Measurements from ENCODE around the gene INPP5E. TPM values are rescaled to one million over a fixed set of nuclear protein-coding genes. Genes with fewer than 3 reads are reported as not detected.

INPP5E gene, protein sequence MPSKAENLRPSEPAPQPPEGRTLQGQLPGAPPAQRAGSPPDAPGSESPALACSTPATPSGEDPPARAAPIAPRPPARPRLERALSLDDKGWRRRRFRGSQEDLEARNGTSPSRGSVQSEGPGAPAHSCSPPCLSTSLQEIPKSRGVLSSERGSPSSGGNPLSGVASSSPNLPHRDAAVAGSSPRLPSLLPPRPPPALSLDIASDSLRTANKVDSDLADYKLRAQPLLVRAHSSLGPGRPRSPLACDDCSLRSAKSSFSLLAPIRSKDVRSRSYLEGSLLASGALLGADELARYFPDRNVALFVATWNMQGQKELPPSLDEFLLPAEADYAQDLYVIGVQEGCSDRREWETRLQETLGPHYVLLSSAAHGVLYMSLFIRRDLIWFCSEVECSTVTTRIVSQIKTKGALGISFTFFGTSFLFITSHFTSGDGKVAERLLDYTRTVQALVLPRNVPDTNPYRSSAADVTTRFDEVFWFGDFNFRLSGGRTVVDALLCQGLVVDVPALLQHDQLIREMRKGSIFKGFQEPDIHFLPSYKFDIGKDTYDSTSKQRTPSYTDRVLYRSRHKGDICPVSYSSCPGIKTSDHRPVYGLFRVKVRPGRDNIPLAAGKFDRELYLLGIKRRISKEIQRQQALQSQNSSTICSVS
- total RNA-seq: 11.2 and 15.9 TPM in 2 replicates

DNA sequence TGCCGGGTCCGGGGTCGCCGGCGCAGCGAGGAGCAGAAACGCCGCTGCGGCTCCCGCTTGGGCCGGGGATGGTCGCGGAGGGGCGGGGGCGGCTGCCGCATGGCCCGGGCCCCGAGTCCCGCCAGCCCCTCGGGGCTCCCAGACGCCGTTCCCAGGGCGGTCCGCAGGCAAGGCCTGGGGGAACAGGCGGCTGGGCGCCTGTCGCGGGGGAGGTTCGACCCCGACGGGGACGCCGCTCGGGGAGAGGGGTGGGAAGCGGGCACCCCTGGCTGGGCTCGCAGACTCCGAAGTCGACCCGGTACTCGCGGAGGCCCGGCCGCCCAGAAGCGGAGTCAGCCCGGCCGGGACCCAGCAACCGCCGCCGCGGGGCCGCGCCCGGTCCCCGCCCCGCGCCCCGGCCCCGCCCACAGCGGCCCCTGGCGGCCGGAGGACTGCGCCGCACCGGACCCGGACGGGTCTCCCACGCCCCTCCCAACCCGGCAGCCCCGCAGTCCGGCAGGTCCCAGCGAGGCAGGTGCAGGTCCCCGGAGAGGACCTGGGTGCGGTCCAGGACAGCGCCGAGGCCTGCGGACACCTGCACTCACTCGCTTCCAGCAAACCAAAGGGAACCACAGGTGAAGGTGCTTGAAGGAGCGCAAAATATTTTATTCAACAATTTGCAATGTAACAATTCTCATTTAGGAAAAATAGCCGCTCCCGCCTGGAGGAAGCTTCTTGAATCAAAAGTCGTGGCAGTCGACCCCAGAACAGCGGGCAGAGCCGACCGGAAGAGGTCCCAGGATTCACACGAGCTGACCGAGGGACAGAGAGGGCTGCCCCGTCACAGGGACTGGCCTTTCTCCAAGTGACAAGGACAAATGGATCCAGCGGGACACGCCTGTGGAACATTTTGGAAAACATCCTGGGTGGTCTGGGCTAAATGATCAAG is at the start of gene INPP5E:
INPP5E (minus strand) TSS at position 365 of the 928 bp plus-strand sequence. CDS start 426 bp downstream, outside the sequence.

GRCh38 chr9:136482793-136483588 is 43.3 kb upstream of the INPP5E start, which contains the start of gene SEC16A:
Gene SEC16A, minus strand, starts transcription at chr9:136483040. Its CDS starts 5,425 bp downstream, at chr9:136477615.

GRCh38 chr9:136410500-136411287 is 29.0 kb downstream of the INPP5E start, which contains the start of the genes ENTR1 and PMPCA:
Gene ENTR1, minus strand, starts transcription at chr9:136410614. Its CDS starts 217 bp downstream, at chr9:136410397.
Gene PMPCA, plus strand, starts transcription at chr9:136410658. Its CDS starts 11 bp downstream, at chr9:136410669.

DNA sequence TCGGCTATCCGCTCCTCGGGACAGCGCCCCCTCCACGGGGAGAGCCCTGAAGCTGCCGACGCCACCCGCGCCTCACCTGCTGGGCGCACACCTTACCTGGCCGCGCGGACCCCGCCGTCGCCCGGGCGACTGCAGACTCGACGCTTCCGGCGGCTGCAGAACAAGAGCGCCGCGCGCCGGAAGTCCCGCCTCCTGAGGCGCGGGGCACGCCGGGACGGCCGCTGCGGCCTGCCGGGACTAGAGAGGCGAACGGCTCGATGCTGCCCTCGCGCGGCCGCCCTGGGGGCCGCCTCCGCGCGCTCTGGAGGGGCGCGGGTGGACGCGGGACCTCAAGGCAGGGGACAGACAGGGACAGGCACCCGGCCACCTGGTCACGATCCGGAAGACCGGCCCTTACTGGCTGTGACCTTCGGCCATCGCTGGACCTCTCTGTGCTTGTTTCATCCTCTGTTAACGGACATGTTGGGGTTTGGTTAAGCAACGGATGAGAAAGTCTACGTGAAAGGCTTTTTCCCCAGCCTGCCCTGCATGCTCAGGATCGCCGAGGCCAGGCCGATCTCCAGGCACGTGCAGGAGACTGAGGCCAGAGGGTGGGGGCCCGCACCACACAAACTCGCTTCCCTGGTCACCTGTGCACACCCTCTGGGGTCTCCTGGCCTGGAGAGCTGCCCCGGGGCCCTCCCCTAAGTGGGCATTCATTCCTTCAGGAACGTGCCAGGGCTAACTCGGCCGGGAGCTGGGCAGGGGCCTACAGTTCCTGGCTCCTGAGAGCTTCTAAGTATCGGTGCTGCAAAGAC is 39.4 kb downstream of the INPP5E start, which contains the start of gene SNAPC4:
SNAPC4 (minus strand) TSS at position 133 of the 797 bp plus-strand sequence. CDS start 1,742 bp downstream, outside the sequence.

Other genes with a start within 250 kb of the INPP5E start
- not detected in 2 replicates for gene LHX3, start 234.7 kb downstream of the INPP5E start, total RNA-seq
- gene QSOX2, start 194.0 kb downstream of the INPP5E start, total RNA-seq: 11.3 and 11.8 TPM in 2 replicates
- gene CCDC187, start 135.8 kb downstream of the INPP5E start, total RNA-seq: not detected in 2 replicates
- 41.1 and 50.1 TPM in 2 replicates for gene GPSM1, start 112.3 kb downstream of the INPP5E start, total RNA-seq
- gene DNLZ, start 76.1 kb downstream of the INPP5E start, total RNA-seq: 34.6 and 37.6 TPM in 2 replicates
- 1.5 and 4.3 TPM in 2 replicates for gene CARD9, start 66.2 kb downstream of the INPP5E start, total RNA-seq
- gene SNAPC4, start 39.7 kb downstream of the INPP5E start, total RNA-seq: 6.1 and 6.3 TPM in 2 replicates
- 31.6 and 40.7 TPM in 2 replicates for gene ENTR1, start 29.2 kb downstream of the INPP5E start, total RNA-seq
- 47.2 and 48.3 TPM in 2 replicates for gene PMPCA, start 29.2 kb downstream of the INPP5E start, total RNA-seq
- 40.7 and 46.1 TPM in 2 replicates for gene SEC16A, start 43.2 kb upstream of the INPP5E start, total RNA-seq
- gene NOTCH1, start 106.2 kb upstream of the INPP5E start, total RNA-seq: 9.4 and 13.8 TPM in 2 replicates
- gene EGFL7, start 223.1 kb upstream of the INPP5E start, total RNA-seq: 44.8 and 72.6 TPM in 2 replicates
- 36.3 and 44.7 TPM in 2 replicates for gene AGPAT2, start 247.6 kb upstream of the INPP5E start, total RNA-seq

Data from pericardium fibroblast (primary cell).